Activated naive CD4-positive, alpha-beta T cell treated with anti-CD3 and anti-CD28 coated beads, Interleukin-2, amount 50 U/mL, for 72 hours (primary cell): ENCODE measurements around the gene L2HGDH. TPM values are rescaled to one million over a fixed set of nuclear protein-coding genes. Genes with fewer than 3 reads are reported as not detected.
"Not testable (repeated sequence)": the region's sequence is repeated elsewhere in the genome, so short reads cannot be mapped to it uniquely, and the experiment has no call there.

Experiments used
- ATAC-seq, 2 donors: fragments of 150-1000 bp; cut with Tn5 transposase; 2 replicates each; pipeline ENCODE4 v1.10.0; 2021; ENCODE audit warnings: mild to moderate bottlenecking in 2 of 2, moderate library complexity in 2 of 2
- DNase-seq, 2 donors: peaks; one replicate each; pipeline ENCODE4 v3.0.0; 2021 to 2022; ENCODE audit warnings: low spot score in 2 of 2
- H3K27ac Mint-ChIP-seq, 2 donors: one replicate each; pipeline ENCODE4 v1.8.0; 2022; ENCODE audit warnings: mild to moderate bottlenecking in 2 of 2, mixed read lengths in 2 of 2
- H3K36me3 Mint-ChIP-seq, 2 donors: one replicate each; pipeline ENCODE4 v1.8.0; 2022; ENCODE audit warnings: mixed read lengths in 2 of 2
- H3K9me3 Mint-ChIP-seq, 2 donors: one replicate each; pipeline ENCODE4 v1.8.0; 2022; ENCODE audit warnings: mixed read lengths in 2 of 2
- total RNA-seq, 2 donors: library from RNA; stranded (reverse); gene quantifications; one replicate each; pipeline ENCODE4 v1.2.3, GENCODE V29; 2022

L2HGDH gene
- total RNA-seq, 2 donors from 2014 or later = 17.3 to 20.7 TPM

GRCh38 chr14:50318031-50318626, 6.1 kb upstream of the L2HGDH start:
- no peak for ATAC-seq

GRCh38 chr14:50314098-50314497, 2.1 kb upstream of the L2HGDH start:
- H3K9me3 Mint-ChIP-seq, H3K27ac Mint-ChIP-seq, ATAC-seq, DNase-seq: not testable (repeated sequence)
- H3K36me3 Mint-ChIP-seq = peaks cover 17 to 23% of the 10 kb centered on the region in 2 donors

More at GRCh38 chr14:50318031-50318626, 6.1 kb upstream of the L2HGDH start:
- H3K27ac Mint-ChIP-seq = no peak overlapping the region
- H3K36me3 Mint-ChIP-seq = peaks cover 7 to 9% of the 10 kb centered on the region in 2 donors
- peaks cover 0 to 5% of the 10 kb centered on the region in 2 donors for H3K9me3 Mint-ChIP-seq
- no peak for DNase-seq

- peak overlapping the region; percentile 93 to 97 for H3K27ac Mint-ChIP-seq
- no peak for DNase-seq
- H3K9me3 Mint-ChIP-seq = peaks cover 0 to 5% of the 10 kb centered on the region in 2 donors
- peaks cover 17 to 23% of the 10 kb centered on the region in 2 donors for H3K36me3 Mint-ChIP-seq
- peak; percentile 32 to 43 for ATAC-seq
Observed at GRCh38 chr14:50312734-50313054, 665 bp upstream of the L2HGDH start.

- Mint-ChIP-seq H3K9me3 (peaks cover 0 to 5% of the 10 kb centered on the region in 2 donors), H3K36me3 (peaks cover 17 to 23% of the 10 kb centered on the region in 2 donors), H3K27ac (peak overlapping the region; percentile 90 to 93)
- DNase-seq (no peak), ATAC-seq (no peak)
Observed at GRCh38 chr14:50311337-50311971, 575 bp downstream of the L2HGDH start.

- ATAC-seq (no peak), DNase-seq (no peak)
- H3K27ac Mint-ChIP-seq = no peak overlapping the region
- peaks cover 17 to 23% of the 10 kb centered on the region in 2 donors for H3K36me3 Mint-ChIP-seq
- peaks cover 0 to 5% of the 10 kb centered on the region in 2 donors for H3K9me3 Mint-ChIP-seq
Observed at GRCh38 chr14:50310445-50310844, 1.6 kb downstream of the L2HGDH start.

GRCh38 chr14:50308363-50308915, 3.6 kb downstream of the L2HGDH start:
- peaks cover 10 to 14% of the 10 kb centered on the region in 2 donors for H3K36me3 Mint-ChIP-seq
- H3K9me3 Mint-ChIP-seq = no peaks in the 10 kb centered on the region
- ATAC-seq (no peak), DNase-seq (no peak)
- H3K27ac Mint-ChIP-seq = no peak overlapping the region

- Mint-ChIP-seq H3K36me3 (peaks cover 0 to 11% of the 10 kb centered on the region in 2 donors), H3K27ac (no peak overlapping the region), H3K9me3 (no peaks in the 10 kb centered on the region)
- no peak for ATAC-seq
- DNase-seq = no peak
Observed at GRCh38 chr14:50303744-50304471, 8.1 kb downstream of the L2HGDH start.

GRCh38 chr14:50301914-50302313, 10.1 kb downstream of the L2HGDH start:
- Mint-ChIP-seq H3K36me3 (peaks cover 0 to 23% of the 10 kb centered on the region in 2 donors), H3K9me3 (no peaks in the 10 kb centered on the region), H3K27ac (no peak overlapping the region)
- no peak for DNase-seq
- no peak for ATAC-seq

GRCh38 chr14:50299585-50299984, 12.4 kb downstream of the L2HGDH start:
- DNase-seq = no peak
- no peak for ATAC-seq
- Mint-ChIP-seq H3K9me3 (no peaks in the 10 kb centered on the region), H3K27ac (no peak overlapping the region), H3K36me3 (peaks cover 0 to 23% of the 10 kb centered on the region in 2 donors)

GRCh38 chr14:50290306-50290705, 21.7 kb downstream of the L2HGDH start:
- Mint-ChIP-seq H3K9me3 (no peaks in the 10 kb centered on the region), H3K27ac (no peak overlapping the region), H3K36me3 (no peaks in the 10 kb centered on the region)
- no peak for DNase-seq
- no peak for ATAC-seq

GRCh38 chr14:50288146-50288545, 23.9 kb downstream of the L2HGDH start:
- DNase-seq (no peak), ATAC-seq (no peak)

GRCh38 chr14:50285861-50286260, 26.2 kb downstream of the L2HGDH start:
- Mint-ChIP-seq H3K27ac (no peak overlapping the region), H3K36me3 (no peaks in the 10 kb centered on the region), H3K9me3 (no peaks in the 10 kb centered on the region)
- no peak for DNase-seq
- ATAC-seq = no peak

More at GRCh38 chr14:50288146-50288545, 23.9 kb downstream of the L2HGDH start:
- Mint-ChIP-seq H3K36me3 (no peaks in the 10 kb centered on the region), H3K9me3 (no peaks in the 10 kb centered on the region), H3K27ac (no peak overlapping the region)

GRCh38 chr14:50272498-50272897, 39.5 kb downstream of the L2HGDH start:
- ATAC-seq (no peak), DNase-seq (no peak)
- Mint-ChIP-seq H3K9me3 (no peaks in the 10 kb centered on the region), H3K27ac (no peak overlapping the region), H3K36me3 (peaks cover 0 to 7% of the 10 kb centered on the region in 2 donors)

- no peaks in the 10 kb centered on the region for H3K9me3 Mint-ChIP-seq
- H3K36me3 Mint-ChIP-seq = no peaks in the 10 kb centered on the region
- ATAC-seq (no peak), DNase-seq (no peak)
- H3K27ac Mint-ChIP-seq = no peak overlapping the region
Observed at GRCh38 chr14:50270932-50271331, 41.1 kb downstream of the L2HGDH start.

GRCh38 chr14:50265029-50265428, 47.0 kb downstream of the L2HGDH start:
- no peak for ATAC-seq
- H3K9me3 Mint-ChIP-seq = no peaks in the 10 kb centered on the region
- H3K27ac Mint-ChIP-seq = no peak overlapping the region
- H3K36me3 Mint-ChIP-seq = no peaks in the 10 kb centered on the region
- no peak for DNase-seq

GRCh38 chr14:50263321-50263720, 48.7 kb downstream of the L2HGDH start:
- H3K27ac Mint-ChIP-seq = peak overlapping the region in 1 of 2 donors; percentile 30
- DNase-seq = no peak
- no peak for ATAC-seq
- H3K36me3 Mint-ChIP-seq = no peaks in the 10 kb centered on the region
- H3K9me3 Mint-ChIP-seq = no peaks in the 10 kb centered on the region

- no peaks in the 10 kb centered on the region for H3K9me3 Mint-ChIP-seq
- no peak for DNase-seq
- peak overlapping the region in 1 of 2 donors; percentile 30 for H3K27ac Mint-ChIP-seq
- no peak for ATAC-seq
- no peaks in the 10 kb centered on the region for H3K36me3 Mint-ChIP-seq
Observed at GRCh38 chr14:50262865-50263264, 49.2 kb downstream of the L2HGDH start.
